GM21737 (cell line): ENCODE data around the gene PSMA3.

Experiments
- ATAC-seq: cut with Tn5 transposase; IDR thresholded peaks from one replicate; pipeline ENCODE4 v1.9.1; 2021; ENCODE audit warnings: mild to moderate bottlenecking, moderate library complexity; ENCODE audit not compliant: unreplicated experiment

PSMA3 gene

DNA sequence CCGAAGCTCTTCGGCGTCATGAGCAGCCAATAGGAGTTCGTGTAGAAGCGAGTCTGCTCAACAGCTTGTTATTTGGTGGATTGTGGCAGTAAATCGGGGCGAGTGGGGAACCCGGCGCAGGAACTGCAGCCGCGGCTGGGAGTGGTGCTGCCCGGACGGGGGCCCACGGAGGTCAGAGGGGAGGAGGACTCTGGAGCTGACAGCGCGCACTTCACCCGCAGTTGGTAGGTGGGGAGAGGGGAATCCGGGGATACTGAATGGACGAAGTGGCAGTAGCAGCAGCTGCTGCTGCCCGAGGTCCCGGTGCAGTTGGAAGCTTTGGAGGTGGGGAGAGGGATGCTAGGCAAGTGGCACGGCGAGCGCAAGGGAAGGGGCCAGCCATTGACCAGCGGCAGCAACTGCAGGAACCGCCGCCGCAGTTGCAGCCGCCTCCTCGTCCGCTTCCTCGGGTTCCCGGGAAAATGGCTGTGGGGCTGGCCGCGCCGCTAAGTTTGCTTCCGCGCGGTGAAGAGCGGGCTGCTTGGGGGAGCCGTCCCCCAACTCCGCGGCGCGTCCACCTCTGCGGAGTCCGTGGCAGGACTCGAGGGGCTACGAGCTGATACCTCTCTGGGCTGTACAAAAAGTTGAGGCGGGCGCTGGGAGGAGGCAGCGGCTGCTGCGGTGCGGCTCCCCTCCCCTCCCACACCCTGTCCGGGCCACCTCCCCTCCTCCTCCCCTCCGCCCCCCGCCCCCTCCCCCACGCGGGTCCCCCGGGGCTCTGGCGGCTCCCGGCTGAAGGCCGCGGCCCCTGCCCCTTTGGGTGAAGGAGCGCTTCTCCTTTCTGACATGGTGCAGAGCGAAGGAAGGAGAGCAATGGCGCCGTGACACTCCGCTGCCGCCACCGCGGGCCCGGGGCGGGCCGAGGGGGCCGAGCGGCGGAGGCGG is 54.1 kb downstream of the PSMA3 start, which contains the start of gene ARID4A:
Gene ARID4A (plus strand): TSS at position 79 of the 924 bp plus-strand sequence. CDS start 1,300 bp downstream, outside the sequence.
- peak; percentile 11 for ATAC-seq

GRCh38 chr14:58299401-58300330 is 55.0 kb downstream of the PSMA3 start:
- no peak for ATAC-seq

DNA sequence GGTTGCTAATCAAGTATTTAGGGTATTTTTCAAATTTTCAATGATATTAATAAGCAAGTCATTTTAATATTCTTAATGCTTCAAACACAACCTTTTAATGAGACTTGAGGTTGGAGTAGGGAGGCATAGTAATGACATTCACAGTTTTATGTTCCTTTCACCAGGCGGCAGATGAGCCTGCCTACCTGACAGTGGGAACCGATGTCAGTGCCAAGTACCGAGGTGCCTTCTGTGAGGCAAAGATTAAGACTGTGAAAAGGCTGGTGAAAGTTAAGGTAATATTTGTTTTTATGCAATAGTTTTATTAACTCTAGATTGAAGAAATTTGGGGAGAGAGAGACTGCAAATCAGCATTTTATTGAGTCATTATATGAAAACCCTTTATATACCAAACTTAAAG is 56.8 kb downstream of the PSMA3 start:
- no peak for ATAC-seq

DNA sequence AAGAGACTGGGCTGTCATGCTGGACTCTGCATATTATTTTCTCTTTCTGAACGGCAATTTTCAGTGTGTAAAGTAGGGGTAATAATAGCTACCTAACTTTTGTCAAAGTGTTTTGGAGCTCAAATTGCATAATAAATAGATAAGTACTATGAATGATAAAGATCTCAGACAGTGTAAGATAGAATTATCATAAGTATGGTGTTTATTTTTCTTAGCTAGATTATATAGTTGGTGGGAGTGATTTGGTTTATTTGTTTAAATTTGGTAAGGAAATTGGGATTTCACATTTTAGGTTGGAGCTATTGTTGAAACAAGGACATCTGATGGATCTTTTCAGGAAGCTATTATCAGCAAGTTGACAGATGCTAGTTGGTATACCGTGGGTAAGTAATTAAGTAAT is 61.1 kb downstream of the PSMA3 start:
- ATAC-seq, result no peak

DNA sequence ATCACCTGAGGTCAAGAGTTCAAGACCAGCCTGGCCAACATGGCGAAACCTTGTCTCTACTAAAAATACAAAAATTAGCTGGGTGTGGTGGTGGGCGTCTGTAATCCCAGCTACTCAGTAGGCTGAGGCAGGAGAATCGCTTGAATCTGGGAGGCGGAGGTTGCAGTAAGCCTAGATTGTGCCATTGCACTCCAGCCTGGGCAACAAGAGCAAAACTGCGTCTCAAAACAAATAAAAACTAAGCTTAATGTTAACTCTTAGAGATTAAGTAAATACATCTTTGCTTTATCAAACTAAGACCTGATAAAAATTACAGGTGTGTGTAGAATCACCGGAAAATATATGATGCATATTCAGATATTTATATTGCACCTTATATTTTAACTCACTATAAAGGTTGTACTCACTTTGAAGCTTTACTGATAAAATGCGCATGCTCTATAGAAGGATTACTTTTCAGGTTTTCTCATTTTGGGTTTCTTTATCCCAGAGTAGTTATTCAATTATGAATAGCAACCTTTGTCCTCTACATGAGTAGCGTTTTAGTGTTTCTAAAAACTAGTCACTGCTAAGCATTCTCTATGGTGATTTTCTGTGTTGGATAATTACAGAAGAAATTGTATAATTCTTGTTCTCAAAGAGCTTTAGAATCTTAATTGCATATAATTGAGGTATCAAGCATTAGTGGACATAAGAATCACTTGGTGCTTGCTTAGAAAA is 63.1 kb downstream of the PSMA3 start:
- ATAC-seq, result no peak

DNA sequence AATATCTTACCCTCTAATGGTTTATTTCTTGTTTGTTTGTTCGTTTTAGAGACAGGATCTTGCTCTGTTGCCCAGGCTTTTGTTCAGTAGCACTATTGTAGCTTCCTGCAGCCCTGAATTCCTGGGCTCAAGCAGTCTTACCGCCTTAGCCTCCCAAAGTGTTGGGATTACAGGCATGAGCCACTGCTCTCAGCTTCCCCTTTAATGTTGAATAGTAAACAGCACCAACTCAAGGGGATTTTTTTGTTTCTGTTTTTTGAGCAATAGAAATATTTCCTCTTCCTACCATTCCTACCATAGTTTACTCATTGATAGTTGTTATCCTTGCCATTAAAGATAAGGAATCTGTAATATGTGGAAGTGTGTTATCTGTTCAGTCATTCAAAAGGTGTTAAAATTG is 64.4 kb downstream of the PSMA3 start:
- no peak for ATAC-seq

GRCh38 chr14:58313699-58314098 is 69.1 kb downstream of the PSMA3 start:
- no peak for ATAC-seq

DNA sequence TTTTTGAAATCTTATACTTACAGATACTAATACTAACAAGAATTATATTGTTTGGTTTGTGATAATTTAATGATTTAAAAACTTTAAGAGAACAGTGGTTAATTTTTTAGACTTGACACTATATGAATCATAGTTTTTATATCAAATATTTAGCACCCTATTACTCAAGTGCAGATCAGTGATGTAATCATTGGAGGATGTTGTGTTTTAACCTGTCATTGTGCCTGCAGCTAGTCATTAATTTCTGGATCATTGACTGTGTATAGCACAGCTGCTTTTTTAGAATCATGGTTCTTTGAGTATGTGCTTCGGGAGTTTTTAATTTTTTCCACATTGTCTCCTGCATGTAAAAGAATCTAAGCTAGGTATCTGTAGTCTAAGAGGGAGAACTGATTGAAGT is 71.0 kb downstream of the PSMA3 start:
- no peak for ATAC-seq
